Testis (tissue), 3 donors: ENCODE measurements around the gene CADM1. TPM values are rescaled to one million over a fixed set of nuclear protein-coding genes. Genes with fewer than 3 reads are reported as not detected.

Experiments used
- DNase-seq: peaks from one replicate; pipeline ENCODE4 v3.0.0-alpha.2; 2019
- H3K27ac ChIP-seq, 2 donors: fragments of 200-600 bp; sonication (generic); one replicate each; pipeline ENCODE4 v1.5.1; 2019
- H3K27me3 ChIP-seq: fragments of 200-600 bp; sonication (generic); one replicate; pipeline ENCODE4 v1.5.1; 2019
- H3K36me3 ChIP-seq: fragments of 200-600 bp; sonication (generic); one replicate; pipeline ENCODE4 v1.5.1; 2017; ENCODE audit warnings: low read depth; ENCODE audit errors: missing control alignments
- H3K4me1 ChIP-seq: fragments of 200-600 bp; sonication (generic); one replicate; pipeline ENCODE4 v1.5.1; 2019
- H3K4me3 ChIP-seq, 2 donors: fragments of 200-600 bp; sonication (generic); one replicate each; pipeline ENCODE4 v1.5.1; 2017 to 2019
- H3K9me3 ChIP-seq: fragments of 200-600 bp; sonication (generic); one replicate; pipeline ENCODE4 v1.5.1; 2017
- CTCF ChIP-seq, 3 experiments: fragments of 450-650 bp in 2 of 3; fragments of 200-600 bp in 1 of 3; sonication (generic) in 1 of 3; IDR thresholded peaks; one replicate each; pipeline ENCODE4 v1.5.1; 2016 to 2019; ENCODE audit warnings: antibody characterized with exemption in 3 of 3, mild to moderate bottlenecking in 2 of 3, moderate library complexity in 1 of 3
- POLR2A ChIP-seq: fragments of 450-650 bp; IDR thresholded peaks from one replicate; pipeline ENCODE4 v1.6.1; 2017; ENCODE audit warnings: antibody characterized with exemption, mild to moderate bottlenecking, moderate library complexity
- WGBS, 2 donors: methylation state at CpG; one replicate each; pipeline ENCODE4 v1.1.5; 2018; 5-methylcytosine and 5-hydroxymethylcytosine counted together
- intact Hi-C: fragments of 100-400 bp; cut with DNase I; formaldehyde crosslinking; loops from one replicate; pipeline ENCODE4 v1.15.1; 2023; ENCODE audit warnings: low total_unique reads
- polyA plus RNA-seq: library from polyadenylated mRNA; stranded (reverse); fragments of 350-450 nt; fragmentation: Illumina TruSeq; extraction: RNeasy Lipid Tissue Mini Kit (QIAGEN cat#74804); gene quantifications from one replicate; pipeline ENCODE4 v1.2.3, GENCODE V29; 2014; ENCODE audit warnings: low read depth, low replicate concordance; ENCODE audit not compliant: insufficient read depth
- total RNA-seq, 2 donors: library from RNA; depleted of rRNA; stranded (reverse); fragments of >200 nt; gene quantifications; one replicate each; pipeline ENCODE4 v1.2.3, GENCODE V29; 2016

CADM1 gene
- total and polyA plus RNA-seq, 3 donors from 2014 or later: 135 to 230 (median 216) TPM

- H3K4me3 ChIP-seq: no peak overlapping the region
- H3K4me1 ChIP-seq: no peaks in the 10 kb centered on the region
- H3K36me3 ChIP-seq: no peaks in the 10 kb centered on the region
- intact Hi-C loops: no loop called here
- WGBS, 2 donors: 68 to 77% methylated on average over 2 of the region's 2 CpGs
- no peak overlapping the region for H3K27ac ChIP-seq
- H3K27me3 ChIP-seq: no peaks in the 10 kb centered on the region
- DNase-seq: no peak
- no peaks in the 10 kb centered on the region for H3K9me3 ChIP-seq
- TF ChIP-seq POLR2A (no peak), CTCF (IDR thresholded peaks at IDR 0.05) (no peak)
These were observed 140.8 kb downstream of the CADM1 start for GRCh38 chr11:115363426-115363825.

GRCh38 chr11:115362997-115363396, 141.2 kb downstream of the CADM1 start:
- TF ChIP-seq POLR2A (no peak), CTCF (IDR thresholded peaks at IDR 0.05) (no peak)

GRCh38 chr11:115361025-115361424, 143.2 kb downstream of the CADM1 start:
- Histone ChIP-seq H3K4me1 (no peaks in the 10 kb centered on the region), H3K36me3 (no peaks in the 10 kb centered on the region), H3K4me3 (no peak overlapping the region), H3K27me3 (no peaks in the 10 kb centered on the region), H3K27ac (no peak overlapping the region), H3K9me3 (no peaks in the 10 kb centered on the region)
- no peak for TF ChIP-seq CTCF (IDR thresholded peaks at IDR 0.05)
- no peak for TF ChIP-seq POLR2A
- intact Hi-C loops: no loop called here
- WGBS, 2 donors: 71 to 80% methylated on average over 1 of the region's 1 CpG
- DNase-seq: no peak

More at GRCh38 chr11:115362997-115363396, 141.2 kb downstream of the CADM1 start:
- 68 to 92% methylated on average over 6 of the region's 6 CpGs for WGBS, 2 donors
- H3K4me3 ChIP-seq: no peak overlapping the region
- no peak overlapping the region for H3K27ac ChIP-seq
- H3K4me1 ChIP-seq: no peaks in the 10 kb centered on the region
- H3K9me3 ChIP-seq: no peaks in the 10 kb centered on the region
- no peak for DNase-seq
- no peaks in the 10 kb centered on the region for H3K27me3 ChIP-seq
- intact Hi-C loops: no loop called here
- no peaks in the 10 kb centered on the region for H3K36me3 ChIP-seq

- Histone ChIP-seq H3K4me3 (no peak overlapping the region), H3K27ac (no peak overlapping the region), H3K27me3 (no peaks in the 10 kb centered on the region), H3K36me3 (no peaks in the 10 kb centered on the region), H3K9me3 (no peaks in the 10 kb centered on the region), H3K4me1 (no peaks in the 10 kb centered on the region)
- TF ChIP-seq CTCF (IDR thresholded peaks at IDR 0.05) (peak in 1 of 3 experiments; percentile 13), POLR2A (no peak)
- 67 to 68% methylated on average over 7 of the region's 7 CpGs for whole genome bisulfite sequencing, 2 donors
- intact Hi-C loops: no loop called here
- no peak for DNase-seq
These were observed 143.9 kb downstream of the CADM1 start for GRCh38 chr11:115360186-115360824.

- Histone ChIP-seq H3K27me3 (no peaks in the 10 kb centered on the region), H3K27ac (no peak overlapping the region), H3K36me3 (no peaks in the 10 kb centered on the region), H3K4me3 (no peak overlapping the region), H3K4me1 (no peaks in the 10 kb centered on the region), H3K9me3 (no peaks in the 10 kb centered on the region)
- 26% methylated on average over 5 of the region's 5 CpGs for WGBS, 2 donors
- DNase-seq: no peak
- intact Hi-C loops: no loop called here
- TF ChIP-seq CTCF (IDR thresholded peaks at IDR 0.05): no peak
- no peak for TF ChIP-seq POLR2A
These were observed 147.1 kb downstream of the CADM1 start for GRCh38 chr11:115357066-115357465.
